AG04450 (cell line): ENCODE data around the gene GARNL3. TPM values are rescaled to one million over a fixed set of nuclear protein-coding genes. Genes with fewer than 3 reads are reported as not detected.

Source experiments
- CTCF ChIA-PET: fragments of 300-600, 350-600 bp; formaldehyde crosslinking; extraction: SDS; loops from one replicate; lab custom pipeline; 2022; ENCODE audit warnings: antibody characterized with exemption, inconsistent platforms; lab: Charles Lee
- POLR2A ChIA-PET: fragments of 350-600 bp; formaldehyde crosslinking; extraction: SDS; loops from one replicate; lab custom pipeline; 2021; ENCODE audit warnings: antibody characterized with exemption, inconsistent platforms; lab: Yijun Ruan, JAX
- DNase-seq: peaks from one replicate; pipeline ENCODE4 v3.0.0-alpha.2; 2011; ENCODE audit warnings: low read depth, low spot score
- H3K27ac ChIP-seq: one replicate; pipeline ENCODE4 v1.5.1; 2012; ENCODE audit warnings: low read depth, low read length, control low read depth
- H3K27me3 ChIP-seq: one replicate; pipeline ENCODE4 v1.6.0; 2012; ENCODE audit warnings: low read length; ENCODE audit not compliant: control insufficient read depth, insufficient read depth
- H3K4me3 ChIP-seq: 2 replicates; pipeline ENCODE4 v1.5.1; 2011; ENCODE audit warnings: mild to moderate bottlenecking, low read depth, low read length, control low read depth
- H3K9me3 ChIP-seq: 2 replicates; pipeline ENCODE4 v1.5.1; 2012; ENCODE audit warnings: low read length; ENCODE audit not compliant: control insufficient read depth, insufficient read depth
- polyA plus RNA-seq: library from polyadenylated mRNA; depleted of rRNA; stranded (reverse); fragments of >200 nt; gene quantifications from 2 replicates; pipeline ENCODE4 v1.2.3, GENCODE V29; 2011
- TF ChIP-seq, protein P1 (sequence below): IDR thresholded peaks from 2 replicates; pipeline ENCODE4 v1.5.1; 2011; ENCODE audit warnings: low read depth, low read length, control low read depth, inconsistent platforms

The GARNL3 gene
- polyA plus RNA-seq, 1 experiment, result 2.7 TPM

DNA sequence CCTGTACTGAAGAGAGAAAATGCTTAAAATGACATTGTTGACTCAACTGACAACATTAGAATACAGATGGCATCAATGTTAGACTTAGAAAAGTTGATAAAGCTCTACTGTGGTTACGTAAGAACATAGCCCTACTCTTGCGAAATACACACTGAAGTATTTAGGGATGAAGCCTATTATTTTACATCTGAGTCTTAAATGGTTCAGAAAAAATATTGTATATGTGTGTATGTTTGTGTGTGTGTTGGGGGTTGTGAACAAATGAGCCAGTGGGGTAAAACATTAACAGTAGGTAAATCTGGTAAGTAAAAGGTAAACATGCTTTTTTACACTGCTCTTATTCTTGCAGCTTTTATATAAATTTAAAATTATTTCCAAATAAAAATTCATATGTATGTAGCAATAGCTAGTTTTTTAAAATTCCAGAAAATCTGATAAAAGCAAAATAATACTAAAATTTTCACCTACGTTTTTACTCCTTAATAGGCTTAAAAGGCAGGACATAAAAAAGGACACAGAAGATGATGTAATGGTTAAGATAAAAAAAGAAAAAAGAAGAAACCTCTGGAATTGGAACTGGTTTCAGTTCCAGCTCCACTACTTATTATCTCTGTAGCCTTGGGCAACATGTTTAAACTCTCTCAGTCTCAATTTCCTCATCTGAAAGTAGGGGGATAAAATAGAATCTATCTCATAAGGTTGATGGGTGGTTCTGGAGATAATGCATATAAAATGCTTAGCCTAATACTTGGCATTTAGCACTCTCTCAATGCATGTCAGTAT, 44.3 kb downstream of the GARNL3 start:
- Histone ChIP-seq H3K4me3 (no peak overlapping the region), H3K9me3 (no peaks in the 10 kb centered on the region), H3K27ac (no peak overlapping the region), H3K27me3 (no peaks in the 10 kb centered on the region)
- ChIA-PET POLR2A (interaction anchor here (0.6 kb wide), 1 partner anchor 115 kb away, joined by 3 read pairs; the partner anchor contains the start of gene ZNF79), CTCF (interaction anchor here (0.7 to 1.5 kb wide), 4 partner anchors 25 to 1900 kb away, joined by 3 to 4 read pairs (median 3); partner anchors contain the start of gene SLC2A8)
- no peak for DNase-seq
- TF ChIP-seq, protein P1, sequence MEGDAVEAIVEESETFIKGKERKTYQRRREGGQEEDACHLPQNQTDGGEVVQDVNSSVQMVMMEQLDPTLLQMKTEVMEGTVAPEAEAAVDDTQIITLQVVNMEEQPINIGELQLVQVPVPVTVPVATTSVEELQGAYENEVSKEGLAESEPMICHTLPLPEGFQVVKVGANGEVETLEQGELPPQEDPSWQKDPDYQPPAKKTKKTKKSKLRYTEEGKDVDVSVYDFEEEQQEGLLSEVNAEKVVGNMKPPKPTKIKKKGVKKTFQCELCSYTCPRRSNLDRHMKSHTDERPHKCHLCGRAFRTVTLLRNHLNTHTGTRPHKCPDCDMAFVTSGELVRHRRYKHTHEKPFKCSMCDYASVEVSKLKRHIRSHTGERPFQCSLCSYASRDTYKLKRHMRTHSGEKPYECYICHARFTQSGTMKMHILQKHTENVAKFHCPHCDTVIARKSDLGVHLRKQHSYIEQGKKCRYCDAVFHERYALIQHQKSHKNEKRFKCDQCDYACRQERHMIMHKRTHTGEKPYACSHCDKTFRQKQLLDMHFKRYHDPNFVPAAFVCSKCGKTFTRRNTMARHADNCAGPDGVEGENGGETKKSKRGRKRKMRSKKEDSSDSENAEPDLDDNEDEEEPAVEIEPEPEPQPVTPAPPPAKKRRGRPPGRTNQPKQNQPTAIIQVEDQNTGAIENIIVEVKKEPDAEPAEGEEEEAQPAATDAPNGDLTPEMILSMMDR, result no peak

DNA sequence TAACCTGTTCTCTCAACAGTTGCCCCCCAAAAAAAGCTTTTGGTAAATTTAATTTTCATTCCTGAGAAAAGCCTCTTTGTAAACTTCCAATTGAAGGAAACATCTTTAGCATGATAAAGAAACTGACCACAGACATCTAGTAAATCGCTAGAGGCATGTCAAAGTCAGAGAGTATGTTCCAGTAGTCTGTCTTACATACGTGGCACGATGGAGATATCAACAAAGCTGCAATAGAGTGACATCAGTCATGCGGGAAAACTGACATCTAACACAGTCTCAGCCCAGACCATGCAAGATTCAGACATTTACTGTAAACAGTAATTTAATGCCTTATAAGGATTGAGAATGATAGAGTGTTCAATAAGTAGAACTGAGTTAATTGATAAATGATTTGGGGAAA, 45.1 kb downstream of the GARNL3 start:
- Histone ChIP-seq H3K27ac (no peak overlapping the region), H3K9me3 (no peaks in the 10 kb centered on the region), H3K4me3 (no peak overlapping the region), H3K27me3 (no peaks in the 10 kb centered on the region)
- ChIA-PET POLR2A (no interaction called here), CTCF (interaction anchor here (0.7 to 1.0 kb wide), 3 partner anchors 10 to 1901 kb away, joined by 3 to 4 read pairs (median 4); partner anchors contain the start of gene SLC2A8)
- TF ChIP-seq, protein P1, result no peak
- DNase-seq, result no peak

DNA sequence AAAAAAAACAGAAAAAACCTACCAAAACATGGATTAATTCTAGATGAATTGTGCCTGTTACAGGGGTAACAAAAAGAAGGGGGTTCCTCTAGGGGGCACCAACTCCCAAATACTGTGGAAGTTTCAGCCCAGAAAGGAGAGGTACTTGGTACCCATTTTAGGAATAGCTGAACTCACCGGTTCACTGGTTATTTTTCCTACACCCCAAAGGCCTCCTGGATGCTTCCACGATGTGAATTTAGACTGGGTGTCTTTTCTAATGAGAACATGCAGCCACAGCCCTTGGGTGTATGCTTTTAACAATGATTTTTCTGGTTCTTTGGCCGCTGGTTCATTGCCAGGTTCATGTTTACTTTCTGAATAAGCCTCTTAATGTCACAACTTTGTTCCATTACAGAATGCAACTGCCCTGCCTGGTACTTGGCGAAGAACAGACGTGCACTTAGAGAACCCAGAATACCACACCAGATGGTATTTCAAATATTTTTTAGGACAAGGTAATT, 46.7 kb downstream of the GARNL3 start:
- H3K27me3 ChIP-seq, result no peaks in the 10 kb centered on the region
- TF ChIP-seq, protein P1, result peak; percentile 48
- ChIA-PET CTCF (interaction anchor here (0.6 to 1.2 kb wide), 3 partner anchors 15 to 1459 kb away, joined by 3 to 4 read pairs (median 4); no protein-coding TSS in a partner anchor), POLR2A (no interaction called here)
- DNase-seq, result no peak
- no peaks in the 10 kb centered on the region for H3K9me3 ChIP-seq
- no peak overlapping the region for H3K27ac ChIP-seq
- H3K4me3 ChIP-seq, result no peak overlapping the region

DNA sequence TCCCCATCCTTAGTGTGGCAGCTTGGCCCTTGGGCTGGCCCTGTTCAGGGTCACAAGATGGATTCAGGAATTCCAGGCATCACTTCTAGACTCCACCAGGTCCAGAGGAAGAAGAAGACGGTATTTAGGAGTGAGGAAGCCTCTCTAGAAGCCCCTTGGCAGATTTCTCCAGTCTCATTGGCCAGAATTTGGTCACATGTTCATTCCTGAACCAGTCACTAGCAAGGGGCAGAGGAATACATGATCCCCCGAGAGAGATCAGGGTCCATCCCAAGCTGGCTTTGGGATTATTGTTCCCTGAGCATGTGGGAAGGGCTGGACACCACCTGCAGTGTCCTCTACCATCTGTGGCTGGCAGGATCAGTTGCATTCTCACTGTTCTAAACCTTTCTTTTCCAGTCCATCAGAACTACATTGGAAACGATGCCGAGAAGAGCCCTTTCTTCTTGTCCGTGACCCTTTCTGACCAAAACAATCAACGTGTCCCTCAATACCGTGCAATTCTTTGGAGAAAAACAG, 48.5 kb downstream of the GARNL3 start:
- TF ChIP-seq, protein P1, result no peak
- Histone ChIP-seq H3K9me3 (no peaks in the 10 kb centered on the region), H3K27me3 (no peaks in the 10 kb centered on the region), H3K27ac (no peak overlapping the region), H3K4me3 (no peak overlapping the region)
- CTCF ChIA-PET, result no interaction called here
- no peak for DNase-seq
- POLR2A ChIA-PET, result no interaction called here

DNA sequence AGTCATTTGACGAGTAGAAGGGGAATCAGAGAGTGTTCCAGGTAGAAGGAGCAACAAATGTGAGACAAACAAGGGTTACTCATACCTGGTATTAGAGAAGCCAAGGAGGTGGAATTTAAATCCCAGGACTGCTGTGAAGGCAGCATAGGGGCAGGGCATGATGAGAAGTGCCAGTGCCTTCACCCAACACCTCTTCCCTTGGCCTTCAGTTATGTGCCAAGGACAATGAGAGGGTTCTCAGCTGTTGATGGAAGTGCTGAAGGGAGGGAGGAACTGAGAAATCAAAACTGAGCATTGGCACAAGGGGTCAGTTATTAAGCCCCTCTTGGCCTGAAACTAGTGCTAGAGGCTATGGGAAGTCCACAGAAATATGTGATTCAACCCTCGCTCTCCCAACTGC, 50.3 kb downstream of the GARNL3 start:
- ChIA-PET POLR2A (no interaction called here), CTCF (no interaction called here)
- Histone ChIP-seq H3K27me3 (no peaks in the 10 kb centered on the region), H3K27ac (no peak overlapping the region), H3K4me3 (no peak overlapping the region), H3K9me3 (no peaks in the 10 kb centered on the region)
- DNase-seq, result no peak
- TF ChIP-seq, protein P1, result no peak
